Measurements from ENCODE around the gene PTPRD.

The PTPRD gene

GRCh38 chr9:9231946-9232345 is 1380.9 kb downstream of the PTPRD start:
- no peak for DNase-seq

DNA sequence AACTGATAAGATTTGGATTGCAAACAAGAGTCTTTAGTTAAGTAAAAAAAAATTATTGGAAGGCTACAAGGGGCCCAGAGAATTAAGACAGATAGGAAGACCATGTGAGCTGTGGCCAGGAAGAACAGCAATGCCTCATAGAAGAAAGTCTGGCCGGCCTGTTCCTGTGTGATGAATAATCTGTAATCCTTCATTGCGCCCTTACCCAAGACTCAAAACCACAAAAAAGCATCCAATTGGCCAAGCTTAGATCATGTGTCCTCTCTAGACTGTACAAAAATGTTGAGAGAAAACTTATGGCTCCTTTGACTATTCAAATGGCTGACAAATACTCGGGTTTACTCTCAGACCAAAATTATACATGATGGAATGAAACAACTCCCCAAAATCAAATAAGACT is 1383.5 kb downstream of the PTPRD start:
- no peak for DNase-seq

GRCh38 chr9:9223175-9223574 is 1389.6 kb downstream of the PTPRD start:
- DNase-seq = no peak

GRCh38 chr9:9222730-9223129 is 1390.1 kb downstream of the PTPRD start:
- DNase-seq = no peak

DNA sequence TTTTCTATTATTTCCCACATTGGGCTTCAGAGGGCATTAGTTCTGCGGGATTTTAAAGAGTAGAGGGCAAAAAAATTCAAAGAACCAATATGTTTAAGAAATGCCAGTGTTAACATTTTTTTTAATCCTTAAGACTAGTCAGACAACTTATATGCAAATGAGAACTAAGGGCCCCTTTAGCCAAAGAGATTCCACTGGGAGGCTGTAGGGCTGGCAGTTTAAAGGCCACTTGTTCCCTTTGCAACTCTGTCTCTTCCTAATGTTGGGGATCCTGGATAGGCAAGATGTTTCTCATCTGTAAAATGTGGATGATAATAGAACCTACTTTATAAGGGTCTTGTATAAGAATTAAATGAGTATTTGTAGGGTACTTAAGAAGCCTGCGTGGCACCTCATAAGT is 1395.9 kb downstream of the PTPRD start:
- no peak for DNase-seq

DNA sequence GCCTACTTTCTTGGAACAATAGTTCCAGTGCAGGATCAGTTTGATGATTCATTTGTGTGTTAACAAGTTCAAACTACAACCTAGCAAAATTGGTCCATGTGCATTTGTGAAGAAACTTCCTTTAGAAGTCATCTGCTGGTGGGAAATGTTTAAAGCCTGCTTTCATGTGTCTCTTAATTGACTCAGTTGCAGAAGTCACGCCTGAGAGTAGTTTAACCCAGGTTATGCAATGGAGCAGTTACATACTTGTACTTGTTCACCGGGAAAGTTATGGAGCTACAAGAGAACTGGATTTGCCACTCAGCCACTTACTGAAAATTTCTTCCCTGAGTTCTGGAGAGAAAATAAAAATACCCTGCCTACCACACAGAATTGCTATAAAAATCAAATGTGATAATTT is 1397.8 kb downstream of the PTPRD start:
- DNase-seq = no peak

DNA sequence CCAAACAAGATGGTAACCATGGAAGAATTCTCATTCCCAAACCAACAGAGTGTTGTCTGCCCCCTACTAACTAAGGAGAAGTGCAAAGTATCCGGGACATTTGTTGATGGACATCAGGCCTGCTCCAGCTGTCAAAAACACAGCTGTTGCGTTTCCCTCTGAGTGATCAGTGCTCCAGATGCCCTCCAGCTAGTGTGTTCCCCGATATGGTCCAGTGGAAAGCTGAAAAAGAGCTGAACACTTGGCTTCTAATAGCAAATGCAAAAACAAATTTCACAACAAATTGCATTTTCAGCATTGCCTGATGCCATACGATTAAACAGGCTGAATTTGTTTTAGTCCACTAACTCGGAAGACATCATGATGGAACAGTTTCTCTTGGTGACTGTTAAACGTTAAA is 1398.7 kb downstream of the PTPRD start:
- DNase-seq = no peak

GRCh38 chr9:9212963-9213362 is 1399.8 kb downstream of the PTPRD start:
- no peak for DNase-seq

DNA sequence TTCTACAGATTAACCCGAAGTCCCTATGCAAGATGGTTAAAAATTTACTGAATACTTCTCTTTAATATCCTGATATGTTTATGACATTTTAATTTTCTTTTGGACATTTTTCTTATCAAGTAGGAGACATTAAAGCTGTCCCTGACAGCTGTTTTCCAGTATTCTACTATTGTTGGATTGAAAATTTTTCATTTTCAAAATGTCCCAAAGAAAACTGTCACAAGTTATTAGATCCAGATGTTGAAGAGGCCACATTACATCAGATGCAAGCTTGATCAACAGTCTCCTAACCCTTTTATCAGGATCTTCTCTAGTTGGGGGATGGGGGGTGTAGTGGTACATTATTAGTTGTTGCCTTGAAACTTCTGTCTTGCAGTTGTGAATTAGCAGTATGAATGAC is 1410.5 kb downstream of the PTPRD start:
- DNase-seq = no peak

DNA sequence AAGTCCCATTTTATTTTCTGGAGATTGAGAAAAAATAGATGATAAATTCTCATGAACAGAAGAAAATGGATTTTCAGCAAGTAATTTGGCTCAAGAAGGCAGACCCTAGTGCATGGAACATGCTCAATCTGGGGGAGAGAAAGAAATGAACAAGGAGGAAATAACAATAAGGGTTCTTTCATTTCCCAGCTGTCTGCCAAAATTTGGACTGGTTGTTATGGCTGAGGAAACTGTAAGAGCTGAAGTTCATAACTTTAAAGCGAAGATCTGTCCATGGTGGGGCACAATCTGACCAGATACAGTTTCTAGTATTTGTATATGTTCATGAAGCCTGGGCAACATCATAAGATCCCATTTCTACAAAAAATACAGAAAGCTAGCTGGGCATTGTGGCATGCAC is 1426.7 kb downstream of the PTPRD start:
- DNase-seq = no peak

DNA sequence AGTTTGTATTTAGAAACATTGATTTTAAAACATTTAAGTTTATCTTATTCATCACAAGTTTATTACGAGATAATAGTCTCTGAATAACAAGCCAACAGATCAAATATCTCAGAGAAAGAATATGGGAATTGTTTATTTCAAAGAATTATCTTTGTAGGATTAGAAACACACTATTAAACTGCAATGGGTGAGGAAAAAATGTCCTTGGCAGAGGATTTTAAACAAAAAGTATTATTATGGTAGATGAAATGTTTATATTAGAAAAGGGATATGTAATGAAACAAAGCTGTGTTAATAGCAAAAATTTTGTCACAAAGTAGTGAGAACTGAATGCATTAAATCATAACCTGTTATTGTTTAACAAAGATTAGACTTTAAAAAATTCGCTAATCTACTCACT is 1430.4 kb downstream of the PTPRD start:
- no peak for DNase-seq

DNA sequence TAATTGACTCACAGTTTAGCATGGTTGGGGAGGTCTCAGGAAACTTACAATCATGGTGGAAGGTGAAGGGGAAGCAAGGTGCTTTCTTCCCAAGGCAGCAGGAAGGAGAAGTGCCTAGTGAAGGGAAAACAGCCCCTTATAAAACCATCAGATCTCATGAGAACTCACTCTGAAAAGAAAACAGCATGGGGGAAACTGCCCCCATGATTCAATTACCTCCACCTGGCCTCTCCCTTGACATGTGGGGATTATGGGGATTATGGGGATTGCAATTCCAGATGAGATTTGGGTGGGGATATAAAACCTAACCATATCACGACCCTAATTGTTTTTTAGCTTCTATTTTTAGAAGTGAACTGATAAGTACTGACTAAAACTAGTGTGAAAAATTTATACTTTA is 1435.7 kb downstream of the PTPRD start:
- DNase-seq = no peak

- DNase-seq = no peak
Observed at GRCh38 chr9:9174358-9174757, 1438.4 kb downstream of the PTPRD start.

- no peak for DNase-seq
Observed at GRCh38 chr9:9173264-9173663, 1439.5 kb downstream of the PTPRD start.

DNA sequence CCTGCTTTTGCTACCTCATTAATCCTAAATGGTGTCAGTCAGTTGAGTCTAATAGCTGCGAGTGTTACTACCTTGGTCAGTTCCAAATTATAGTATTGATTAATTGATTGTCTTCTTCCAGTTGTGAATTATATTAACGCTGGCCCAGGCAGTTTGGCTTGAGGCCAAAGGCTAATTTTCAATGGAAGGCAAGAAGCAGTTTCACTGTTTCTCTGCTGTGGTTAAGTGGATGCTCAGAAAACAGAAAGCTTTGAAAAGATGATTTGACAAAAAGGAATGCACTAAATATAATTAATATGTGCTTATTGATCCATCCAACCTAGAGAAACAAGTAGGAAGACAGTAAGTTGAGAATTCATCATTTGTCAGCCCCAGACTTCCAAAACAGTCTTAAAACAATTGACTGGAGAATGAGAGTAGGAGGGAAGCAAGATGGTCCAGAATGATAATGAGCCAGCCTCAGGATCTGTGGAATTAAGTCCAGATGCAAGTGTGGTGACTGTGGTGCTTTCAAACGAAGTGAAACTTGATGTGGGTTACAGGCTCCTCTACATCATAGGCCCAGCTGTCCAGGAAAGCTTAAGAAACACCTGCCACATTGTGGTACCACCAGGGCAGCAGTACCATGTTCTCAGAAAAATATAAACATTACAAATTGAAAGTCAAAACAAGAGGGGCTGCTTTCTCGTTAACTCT is 1442.2 kb downstream of the PTPRD start:
- no peak for DNase-seq

- peak; percentile 62 for DNase-seq
Observed at GRCh38 chr9:9142001-9142400, 1470.8 kb downstream of the PTPRD start.

DNA sequence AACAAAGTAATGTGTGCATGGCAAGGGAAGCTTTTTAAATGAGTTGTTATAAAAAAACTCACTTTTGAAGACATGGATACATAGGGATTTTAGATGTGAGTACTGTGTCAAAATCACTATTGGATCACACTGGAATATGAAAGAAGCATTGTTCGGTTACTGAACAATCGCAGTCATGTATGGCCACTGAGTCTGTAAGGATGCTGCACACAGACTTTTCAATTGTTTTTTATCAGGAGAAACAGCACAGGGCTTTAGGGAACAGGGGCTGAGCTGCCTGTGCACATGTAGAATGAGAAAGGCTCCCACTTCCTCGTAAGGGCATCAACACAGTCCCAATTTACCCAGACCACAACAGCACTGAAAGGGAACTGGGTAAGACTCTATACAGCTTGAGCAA is 1479.3 kb downstream of the PTPRD start:
- DNase-seq = no peak

GRCh38 chr9:9124616-9125015 is 1488.2 kb downstream of the PTPRD start:
- no peak for DNase-seq

GRCh38 chr9:9122230-9122875 is 1490.4 kb downstream of the PTPRD start:
- DNase-seq = no peak

DNA sequence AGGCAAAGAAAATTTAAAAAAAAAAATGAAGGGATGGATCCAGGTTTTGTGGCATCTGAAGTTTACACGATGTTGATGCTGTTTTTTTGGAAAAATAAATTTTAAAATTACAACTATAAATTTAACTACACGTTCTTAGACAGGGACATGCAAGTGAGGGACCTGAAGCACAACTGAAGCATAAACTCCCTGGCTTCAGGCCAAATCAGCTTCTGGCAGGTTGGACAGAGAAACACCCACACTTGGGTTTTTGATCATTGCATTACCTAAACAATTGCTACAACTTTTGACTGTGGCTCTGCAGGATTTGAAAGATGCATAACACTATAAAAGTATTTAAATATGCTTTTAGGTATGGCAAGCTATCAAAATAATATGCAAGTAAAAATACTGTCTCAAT is 1494.9 kb downstream of the PTPRD start:
- no peak for DNase-seq

DNA sequence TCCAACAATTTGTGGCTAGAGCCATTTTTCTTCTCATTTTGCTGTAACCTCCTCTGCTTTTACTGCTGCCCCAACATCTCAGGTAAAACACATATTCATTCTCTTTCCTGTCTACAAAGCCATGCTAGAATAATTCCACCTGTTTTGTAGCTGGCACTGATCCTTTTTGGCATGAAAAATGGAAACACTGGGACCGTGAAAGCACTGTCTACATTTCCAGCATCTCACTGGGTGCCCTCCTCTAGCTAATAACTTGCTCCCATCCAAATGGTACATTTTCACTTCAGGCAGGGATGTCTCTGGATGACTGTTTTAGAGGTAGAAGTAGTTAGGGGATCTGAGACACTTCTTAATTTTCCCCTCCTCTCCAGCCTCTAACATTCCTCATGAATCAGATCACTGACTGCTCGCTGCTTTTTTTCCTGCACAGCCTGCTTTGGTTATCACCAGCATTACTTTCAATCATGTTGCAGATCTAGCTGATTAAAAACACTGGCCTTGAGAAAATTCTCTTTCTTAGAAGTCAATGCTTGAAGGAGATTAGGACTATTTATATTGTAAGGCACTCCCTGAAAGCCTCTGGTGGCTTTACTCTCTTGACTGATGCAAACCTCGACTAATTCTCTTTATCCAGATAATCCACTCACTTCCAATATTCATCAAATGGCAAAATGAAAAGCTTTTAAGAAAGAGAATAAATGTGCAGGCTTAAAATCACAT is 1500.6 kb downstream of the PTPRD start:
- no peak for DNase-seq

DNA sequence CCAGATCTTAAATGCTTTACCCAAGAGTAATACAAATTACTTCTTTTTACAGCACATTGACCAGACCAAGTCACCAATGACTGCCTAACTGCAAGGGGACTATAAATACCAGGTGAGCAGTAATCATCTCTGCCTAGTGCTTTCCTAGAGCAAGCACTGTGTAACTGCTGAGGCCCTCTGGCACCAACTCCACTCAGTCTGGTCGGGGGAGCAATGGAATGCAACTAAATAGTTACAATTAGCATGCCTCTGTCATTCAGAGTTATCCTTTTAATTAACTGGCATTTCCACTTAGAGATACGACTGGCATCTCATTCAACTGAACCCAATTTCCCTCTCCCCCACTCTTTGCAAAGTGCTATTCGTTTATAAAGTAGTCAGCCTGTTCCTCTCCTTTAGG is 1504.2 kb downstream of the PTPRD start:
- no peak for DNase-seq

DNA sequence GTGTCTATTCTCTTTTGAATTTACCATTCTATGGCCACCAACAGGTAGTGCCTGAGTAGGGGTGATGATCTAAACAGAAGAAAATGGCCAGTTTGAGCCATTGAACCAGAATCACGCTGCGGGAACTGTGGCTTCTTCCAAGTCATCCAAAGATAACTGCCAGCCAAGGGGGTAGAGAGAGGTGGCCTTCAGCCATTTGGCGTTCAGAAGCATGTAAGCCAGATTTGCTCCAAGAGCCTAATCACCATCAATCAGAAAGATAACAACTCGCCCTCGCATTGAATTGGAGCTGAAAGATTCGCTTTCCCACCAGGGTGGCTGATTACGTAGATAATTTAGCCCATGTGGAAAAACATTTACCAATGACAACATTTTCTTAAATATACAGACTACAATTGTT is 1510.5 kb downstream of the PTPRD start:
- DNase-seq = no peak

GRCh38 chr9:9100070-9100469 is 1512.7 kb downstream of the PTPRD start:
- no peak for DNase-seq
